ENCODE results near the gene NMNAT3.

- TF ChIP-seq CTCF (IDR thresholded peaks at IDR 0.05; ENCODE audit: borderline replicate concordance, extremely low read depth, low read length, poor library complexity, severe bottlenecking) (no peak), EZH2 (IDR thresholded peaks at IDR 0.05; ENCODE audit: borderline replicate concordance, low read depth, low read length, severe bottlenecking) (no peak)
These were observed 41.3 kb downstream of the NMNAT3 start for GRCh38 chr3:139636511-139636910.

Measured in DND-41 (cell line).